Parathyroid adenoma (tissue), 2 donors: ENCODE measurements around the gene HPD.

Experiments used
- H2AFZ ChIP-seq: fragments of 300-600 bp; sonication (generic); one replicate; pipeline ENCODE4 v1.7.0; 2017; ENCODE audit warnings: antibody characterized with exemption, mild to moderate bottlenecking
- H3K27ac ChIP-seq: fragments of 300-600 bp; sonication (generic); one replicate; pipeline ENCODE4 v1.7.0; 2017
- H3K27me3 ChIP-seq: fragments of 300-600 bp; sonication (generic); one replicate; pipeline ENCODE4 v1.7.0; 2017; ENCODE audit warnings: low read length; ENCODE audit not compliant: control insufficient read depth, insufficient read depth
- H3K36me3 ChIP-seq: fragments of 300-600 bp; sonication (generic); one replicate; pipeline ENCODE4 v1.7.0; 2017; ENCODE audit warnings: low read length; ENCODE audit not compliant: control insufficient read depth, insufficient read depth
- H3K4me1 ChIP-seq: fragments of 300-600 bp; sonication (generic); one replicate; pipeline ENCODE4 v1.7.0; 2017; ENCODE audit warnings: control low read depth
- H3K4me2 ChIP-seq: fragments of 300-600 bp; sonication (generic); one replicate; pipeline ENCODE4 v1.7.0; 2017; ENCODE audit warnings: low read length
- H3K4me3 ChIP-seq: fragments of 300-600 bp; sonication (generic); one replicate; pipeline ENCODE4 v1.7.0; 2017; ENCODE audit warnings: low read depth, low read length
- H3K79me2 ChIP-seq: fragments of 300-600 bp; sonication (generic); one replicate; pipeline ENCODE4 v1.7.0; 2017; ENCODE audit warnings: control low read depth
- H3K9ac ChIP-seq: fragments of 300-600 bp; sonication (generic); one replicate; pipeline ENCODE4 v1.7.0; 2017; ENCODE audit warnings: mild to moderate bottlenecking
- H3K9me3 ChIP-seq: fragments of 300-600 bp; sonication (generic); one replicate; pipeline ENCODE4 v1.7.0; 2017; ENCODE audit warnings: low read length; ENCODE audit not compliant: control insufficient read depth
- TF ChIP-seq, protein P1 (sequence below): fragments of 300-600 bp; sonication (generic); IDR thresholded peaks from one replicate; pipeline ENCODE4 v1.7.0; 2017; ENCODE audit warnings: antibody characterized with exemption, mild to moderate bottlenecking
- donor health status: primary hyperparathyroidism.

Gene HPD

DNA sequence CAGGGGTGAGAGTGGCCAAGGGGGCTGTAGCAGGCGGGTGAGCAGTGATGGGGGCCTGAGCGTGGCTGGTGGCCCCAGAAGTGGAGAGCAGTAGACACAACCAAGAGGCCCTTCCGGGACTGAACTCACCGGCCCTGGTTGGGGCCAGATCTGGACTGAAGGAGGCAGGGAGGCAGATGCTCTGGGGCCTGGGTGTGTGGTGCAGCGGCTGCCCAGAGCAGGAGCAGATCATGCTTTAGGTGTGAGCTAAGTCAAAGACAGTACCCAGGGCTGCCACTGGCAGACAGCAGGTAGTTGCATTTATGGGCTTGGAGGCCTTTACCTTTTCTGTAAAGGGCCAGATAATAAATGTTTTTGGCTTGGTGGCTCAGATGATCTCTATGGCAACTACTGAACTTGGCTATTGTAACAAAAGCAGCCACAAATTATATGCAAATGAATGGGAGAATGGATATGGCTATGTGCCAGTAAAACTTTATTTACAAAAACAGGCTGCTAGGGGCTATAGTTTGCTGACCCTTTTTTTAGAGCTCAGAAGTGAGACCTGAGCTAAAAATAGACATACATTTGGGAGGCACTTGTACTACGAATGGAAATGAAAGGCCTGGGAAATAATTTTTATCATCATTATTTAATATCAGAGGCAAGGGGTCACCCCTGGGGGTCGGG is 29.3 kb downstream of the HPD start:
- Histone ChIP-seq H3K27ac (no peak overlapping the region), H3K27me3 (no peaks in the 10 kb centered on the region), H3K36me3 (no peaks in the 10 kb centered on the region), H3K79me2 (peaks cover 2% of the 10 kb centered on the region), H3K4me1 (no peaks in the 10 kb centered on the region), H3K4me2 (no peak overlapping the region), H3K9ac (no peak overlapping the region), H3K9me3 (no peaks in the 10 kb centered on the region), H3K4me3 (no peak overlapping the region), H2AFZ (no peak overlapping the region)
- TF ChIP-seq, protein P1, sequence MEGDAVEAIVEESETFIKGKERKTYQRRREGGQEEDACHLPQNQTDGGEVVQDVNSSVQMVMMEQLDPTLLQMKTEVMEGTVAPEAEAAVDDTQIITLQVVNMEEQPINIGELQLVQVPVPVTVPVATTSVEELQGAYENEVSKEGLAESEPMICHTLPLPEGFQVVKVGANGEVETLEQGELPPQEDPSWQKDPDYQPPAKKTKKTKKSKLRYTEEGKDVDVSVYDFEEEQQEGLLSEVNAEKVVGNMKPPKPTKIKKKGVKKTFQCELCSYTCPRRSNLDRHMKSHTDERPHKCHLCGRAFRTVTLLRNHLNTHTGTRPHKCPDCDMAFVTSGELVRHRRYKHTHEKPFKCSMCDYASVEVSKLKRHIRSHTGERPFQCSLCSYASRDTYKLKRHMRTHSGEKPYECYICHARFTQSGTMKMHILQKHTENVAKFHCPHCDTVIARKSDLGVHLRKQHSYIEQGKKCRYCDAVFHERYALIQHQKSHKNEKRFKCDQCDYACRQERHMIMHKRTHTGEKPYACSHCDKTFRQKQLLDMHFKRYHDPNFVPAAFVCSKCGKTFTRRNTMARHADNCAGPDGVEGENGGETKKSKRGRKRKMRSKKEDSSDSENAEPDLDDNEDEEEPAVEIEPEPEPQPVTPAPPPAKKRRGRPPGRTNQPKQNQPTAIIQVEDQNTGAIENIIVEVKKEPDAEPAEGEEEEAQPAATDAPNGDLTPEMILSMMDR: no peak

DNA sequence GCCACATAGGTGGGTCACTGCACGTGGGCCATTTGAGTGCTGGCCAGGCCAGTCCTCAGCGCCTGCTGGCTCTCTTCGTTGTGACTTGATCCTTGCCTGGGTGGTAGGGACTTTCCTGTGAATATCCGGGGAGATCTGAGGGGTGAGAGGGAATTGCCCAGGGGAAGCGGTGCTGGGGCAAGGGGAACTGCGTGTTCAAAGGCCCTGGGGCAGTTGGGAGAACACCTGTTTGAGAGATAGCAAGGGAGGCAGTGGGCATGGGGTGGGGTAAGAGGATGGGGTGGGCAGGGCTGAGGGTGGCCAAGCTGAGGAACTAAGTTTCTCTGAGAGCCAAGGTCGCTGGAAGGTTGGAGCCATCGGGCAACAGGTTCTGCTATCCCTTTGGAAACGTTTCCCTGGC is 29.8 kb downstream of the HPD start:
- TF ChIP-seq, protein P1: no peak
- Histone ChIP-seq H2AFZ (no peak overlapping the region), H3K27me3 (no peaks in the 10 kb centered on the region), H3K4me3 (no peak overlapping the region), H3K4me1 (no peaks in the 10 kb centered on the region), H3K9ac (no peak overlapping the region), H3K27ac (no peak overlapping the region), H3K36me3 (no peaks in the 10 kb centered on the region), H3K79me2 (peaks cover 2% of the 10 kb centered on the region), H3K9me3 (no peaks in the 10 kb centered on the region), H3K4me2 (no peak overlapping the region)

DNA sequence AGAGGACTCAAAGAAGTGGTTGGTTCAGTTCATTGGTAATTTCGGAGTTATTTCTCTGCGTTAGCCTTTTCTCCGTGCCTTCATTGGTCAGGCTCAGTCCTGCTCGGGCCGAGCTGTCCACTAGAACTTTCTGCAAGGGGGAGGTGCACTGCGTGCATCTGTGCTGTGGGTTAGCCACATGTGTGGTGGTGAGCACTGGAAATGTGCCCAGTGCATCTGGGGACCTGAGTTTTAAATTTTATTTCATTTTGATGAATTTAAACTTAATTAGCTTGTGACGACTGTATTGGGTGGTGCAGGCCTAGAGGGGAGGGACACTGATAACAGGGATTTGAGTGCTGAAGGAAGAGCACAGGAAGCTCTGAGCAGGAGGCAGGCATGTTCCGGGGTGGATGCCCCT is 30.4 kb downstream of the HPD start:
- TF ChIP-seq, protein P1: no peak
- Histone ChIP-seq H3K4me1 (no peaks in the 10 kb centered on the region), H3K79me2 (peaks cover 2% of the 10 kb centered on the region), H3K27me3 (no peaks in the 10 kb centered on the region), H2AFZ (no peak overlapping the region), H3K9me3 (no peaks in the 10 kb centered on the region), H3K4me2 (no peak overlapping the region), H3K4me3 (no peak overlapping the region), H3K27ac (no peak overlapping the region), H3K9ac (no peak overlapping the region), H3K36me3 (no peaks in the 10 kb centered on the region)

DNA sequence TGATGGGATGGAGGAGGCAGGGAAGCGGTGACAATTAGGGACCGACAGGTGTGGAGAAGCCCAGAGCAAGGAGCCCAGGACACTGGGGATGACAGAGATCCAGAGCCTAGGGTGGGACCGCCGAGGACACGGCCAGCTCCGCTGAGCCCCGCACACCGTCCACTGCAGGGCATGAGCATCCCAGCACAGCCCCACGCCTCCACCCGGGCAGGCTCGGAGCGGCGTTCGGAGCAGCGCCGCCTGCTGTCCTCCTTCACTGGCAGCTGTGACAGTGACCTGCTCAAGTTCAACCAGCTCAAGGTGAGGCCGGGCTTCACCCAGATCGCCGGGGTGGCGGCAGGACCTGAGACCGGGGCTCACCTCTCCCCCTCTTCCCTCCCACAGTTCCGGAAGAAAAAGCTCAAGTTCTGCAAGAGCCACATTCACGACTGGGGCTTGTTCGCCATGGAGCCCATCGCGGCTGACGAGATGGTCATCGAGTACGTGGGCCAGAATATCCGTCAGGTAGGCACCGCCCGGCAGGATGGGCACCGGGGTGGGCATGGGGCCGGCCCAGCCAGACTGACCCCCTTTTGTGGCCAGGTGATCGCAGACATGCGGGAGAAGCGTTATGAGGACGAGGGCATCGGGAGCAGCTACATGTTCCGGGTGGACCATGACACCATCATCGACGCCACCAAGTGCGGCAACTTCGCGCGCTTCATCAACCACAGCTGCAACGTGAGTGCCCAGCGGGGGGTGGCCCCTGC is 31.1 kb downstream of the HPD start:
- Histone ChIP-seq H3K9me3 (no peaks in the 10 kb centered on the region), H3K27me3 (no peaks in the 10 kb centered on the region), H3K27ac (no peak overlapping the region), H3K4me2 (no peak overlapping the region), H3K4me3 (no peak overlapping the region), H3K4me1 (no peaks in the 10 kb centered on the region), H2AFZ (no peak overlapping the region), H3K36me3 (no peaks in the 10 kb centered on the region), H3K9ac (no peak overlapping the region), H3K79me2 (peaks cover 2% of the 10 kb centered on the region)
- TF ChIP-seq, protein P1: no peak
